A549 (cell line): ENCODE results near the gene RBM14. TPM values are rescaled to one million over a fixed set of nuclear protein-coding genes. Genes with fewer than 3 reads are reported as not detected.
"Not testable (repeated sequence)": the region's sequence is repeated elsewhere in the genome, so short reads cannot be mapped to it uniquely, and the experiment has no call there.

ENCODE experiments used
- ATAC-seq, 2 experiments: fragments of 200-7000 bp in 1 of 2; fragments of >200 bp in 1 of 2; cut with Nextera tagmentation in 1 of 2; cut with Tn5 transposase in 1 of 2; 3 replicates each; pipeline versions ENCODE4 v1.8.0 to v1.9.1; 2018 to 2020; ENCODE audit warnings: mild to moderate bottlenecking in 1 of 2, moderate library complexity in 1 of 2
- CTCF ChIA-PET: fragments of 300-600 bp; sonication (Branson Sonifier 250); formaldehyde crosslinking; extraction: SDS; loops from one replicate; lab custom pipeline; 2021; ENCODE audit warnings: antibody characterized with exemption, inconsistent platforms; lab: Yijun Ruan, JAX
- POLR2A ChIA-PET: fragments of 350-600 bp; formaldehyde crosslinking; extraction: SDS; loops from one replicate; lab custom pipeline; 2021; ENCODE audit warnings: antibody characterized with exemption, inconsistent platforms; lab: Yijun Ruan, JAX
- DNase-seq, 2 experiments: peaks; one replicate each; pipeline versions ENCODE4 v3.0.0 to v3.0.0-alpha.2; 2011 to 2016; ENCODE audit warnings: low read depth in 1 of 2, low spot score in 1 of 2
- FAIRE-seq: peaks from 2 replicates; lab custom pipeline; 2011; peaks lifted over from hg19 to GRCh38; lab: Jason Lieb, UNC
- H3K27ac ChIP-seq, 2 experiments: fragments of >200 bp; sonication (Bioruptor Twin); formaldehyde crosslinking; 3 replicates each; pipeline ENCODE4 v1.5.1; 2016 to 2017
- H3K4me1 ChIP-seq: fragments of >200 bp; sonication (Bioruptor Twin); formaldehyde crosslinking; 3 replicates; pipeline ENCODE4 v1.6.1; 2016
- H3K4me2 ChIP-seq: fragments of >200 bp; sonication (Bioruptor Twin); formaldehyde crosslinking; 3 replicates; pipeline ENCODE4 v1.6.1; 2016
- H3K4me3 ChIP-seq: fragments of >200 bp; sonication (Bioruptor Twin); formaldehyde crosslinking; 3 replicates; pipeline ENCODE4 v1.5.1; 2016
- H3K9me3 ChIP-seq: fragments of >200 bp; sonication (Bioruptor Twin); formaldehyde crosslinking; 3 replicates; pipeline ENCODE4 v1.6.1; 2016
- CBX2 ChIP-seq: fragments of 200-600 bp; sonication (generic); IDR thresholded peaks from 2 replicates; pipeline ENCODE4 v1.6.1; 2016; ENCODE audit warnings: low read depth, mild to moderate bottlenecking, borderline replicate concordance
- CEBPB ChIP-seq, 2 experiments: fragments of >200 bp in 1 of 2; sonication (Bioruptor Twin) in 1 of 2; formaldehyde crosslinking in 1 of 2; IDR thresholded peaks; 2 replicates each; pipeline ENCODE4 v1.6.1; 2012 to 2016
- EHMT2 ChIP-seq: fragments of 200-600 bp; sonication (generic); IDR thresholded peaks from 2 replicates; pipeline ENCODE4 v1.6.1; 2016; ENCODE audit warnings: antibody characterized with exemption, low read depth, mild to moderate bottlenecking, moderate library complexity
- FOSL2 ChIP-seq, 2 experiments: fragments of 450-650 bp in 1 of 2; fragments of >200 bp in 1 of 2; sonication (Bioruptor Twin) in 1 of 2; formaldehyde crosslinking; IDR thresholded peaks; 2 replicates each; pipeline versions ENCODE4 v1.5.0 to v1.6.1; 2016 to 2020; ENCODE audit warnings: mild to moderate bottlenecking in 1 of 2, moderate library complexity in 1 of 2
- HOXA7 ChIP-seq: fragments of 250-450 bp; sonication (Bioruptor Pico); IDR thresholded peaks from 2 replicates; pipeline ENCODE4 v1.5.0; 2020; ENCODE audit warnings: mild to moderate bottlenecking, moderate library complexity
- NPAS2 ChIP-seq: fragments of 250-450 bp; sonication (Bioruptor Pico); IDR thresholded peaks from 2 replicates; pipeline ENCODE4 v1.8.0; 2022; ENCODE audit warnings: mild to moderate bottlenecking, moderate library complexity, borderline replicate concordance
- NR3C1 ChIP-seq: fragments of >200 bp; sonication (Bioruptor Twin); formaldehyde crosslinking; IDR thresholded peaks from 3 replicates; pipeline ENCODE4 v1.6.1; 2017
- RAD21 ChIP-seq, 2 experiments: fragments of >200 bp in 1 of 2; sonication (Bioruptor Twin) in 1 of 2; formaldehyde crosslinking in 1 of 2; IDR thresholded peaks in 1 of 2; conservative IDR thresholded peaks in 1 of 2; 2 replicates in 1 of 2; 3 replicates in 1 of 2; pipeline ENCODE4 v1.6.1; 2012 to 2018; ENCODE audit warnings: inconsistent platforms in 1 of 2
- RARB ChIP-seq: fragments of 250-450 bp; sonication (Bioruptor Pico); IDR thresholded peaks from 2 replicates; pipeline ENCODE4 v1.8.0; 2021; ENCODE audit warnings: mild to moderate bottlenecking, moderate library complexity
- RFX5 ChIP-seq: fragments of 450-650 bp; IDR thresholded peaks from 2 replicates; pipeline ENCODE4 v1.7.1; 2014; ENCODE audit warnings: antibody characterized with exemption, mild to moderate bottlenecking, moderate library complexity
- SMC3 ChIP-seq: fragments of >200 bp; sonication (Bioruptor Twin); formaldehyde crosslinking; IDR thresholded peaks from 3 replicates; pipeline ENCODE4 v1.6.1; 2018; ENCODE audit warnings: inconsistent platforms
- TP53 ChIP-seq: fragments of 250-450 bp; sonication (Bioruptor Pico); IDR thresholded peaks from 2 replicates; pipeline ENCODE4 v1.5.0; 2021; ENCODE audit warnings: mild to moderate bottlenecking, moderate library complexity
- WGBS: methylation state at CpG from one replicate; pipeline ENCODE4 v1.1.6; 2017; ENCODE audit errors: missing lambda C conversion rate; 5-methylcytosine and 5-hydroxymethylcytosine counted together
- polyA plus RNA-seq, 4 experiments: library from polyadenylated mRNA; depleted of rRNA in 3 of 4; stranded (reverse); fragments of >200 nt; fragmentation: RNase III in 1 of 4; extraction: RNeasy Plus Mini Kit Qiagen cat#74134 plus additional on column Dnase treatment in 1 of 4; gene quantifications; 2 replicates in 3 of 4; 3 replicates in 1 of 4; pipeline ENCODE4 v1.2.3, GENCODE V29; 2011 to 2017
- TF ChIP-seq, protein P1 (sequence below): fragments of >200 bp; sonication (Bioruptor Twin); formaldehyde crosslinking; IDR thresholded peaks from 3 replicates; pipeline ENCODE4 v1.5.1; 2016
- TF ChIP-seq, protein P2 (sequence below): IDR thresholded peaks from 2 replicates; pipeline ENCODE4 v1.6.1; 2012

RBM14 gene
- polyA plus RNA-seq, 2 of the 4 experiments (the other 2 are of a cell fraction): 33.0 to 103 TPM

DNA sequence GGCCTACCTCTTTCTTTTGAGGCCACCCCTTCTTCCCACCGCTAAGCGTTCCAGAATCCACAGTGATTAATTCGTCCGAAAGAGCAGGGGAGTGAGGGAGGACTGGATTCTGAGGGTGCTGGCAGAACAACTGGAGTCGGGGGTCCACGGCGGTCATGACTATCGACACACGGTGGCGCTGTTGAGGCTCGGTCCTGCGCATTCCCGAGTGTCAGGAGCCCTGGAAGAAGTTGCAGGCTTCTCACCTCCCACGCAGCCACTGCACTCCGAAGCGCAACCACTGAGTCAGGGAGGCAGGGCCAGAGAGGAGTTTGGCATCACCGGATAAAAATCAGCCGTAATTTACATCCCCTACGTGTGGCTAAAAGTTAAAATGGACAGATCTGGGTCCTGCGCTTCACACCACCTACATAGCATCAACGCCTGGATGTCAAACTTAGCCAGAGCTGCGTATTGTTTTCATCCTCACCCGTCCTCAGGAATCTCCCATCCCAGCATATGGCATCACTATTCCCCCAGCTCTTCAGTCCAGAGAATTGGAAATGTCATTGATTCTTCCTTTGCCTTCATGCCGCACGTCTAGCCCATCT is 37.3 kb upstream of the RBM14 start:
- H3K4me1 ChIP-seq: peaks cover 9% of the 10 kb centered on the region
- no peak overlapping the region for H3K27ac ChIP-seq
- FAIRE-seq: no peak
- CTCF ChIA-PET: interaction anchor here (0.5 to 6.9 kb wide), 23 partner anchors 10 to 428 kb away, joined by 3 to 89 read pairs (median 4); partner anchors contain the start of genes CCDC87, CCS, CTSF and RBM4
- peak overlapping the region; percentile 68 for H3K4me2 ChIP-seq
- DNase-seq: peak; percentile 62 to 87
- no peak overlapping the region for H3K4me3 ChIP-seq
- 19% methylated on average over 25 of the region's 25 CpGs for WGBS
- H3K9me3 ChIP-seq: 0 out of 3 replicates have a peak, but pooled peaks cover 5% of the 10 kb centered on the region
- ATAC-seq: peak; percentile 93 to 95
- POLR2A ChIA-PET: interaction anchor here (0.7 to 1.1 kb wide), 2 partner anchors 75 to 99 kb away, joined by 3 read pairs; partner anchors contain the start of gene RBM4B
- TF ChIP-seq FOSL2 (IDR thresholded peaks at IDR 0.05) (no peak), FOSL2 (CRISPR knock-in tag; IDR thresholded peaks at IDR 0.05) (no peak), EHMT2 (no peak), HOXA7 (no peak), RAD21 (conservative IDR thresholded peaks at IDR 0.05 in 1 of 2, IDR thresholded peaks at IDR 0.05 in 1 of 2) (peak; percentile 67 to 73), SMC3 (peak; percentile 78)
- TF ChIP-seq, protein P1, sequence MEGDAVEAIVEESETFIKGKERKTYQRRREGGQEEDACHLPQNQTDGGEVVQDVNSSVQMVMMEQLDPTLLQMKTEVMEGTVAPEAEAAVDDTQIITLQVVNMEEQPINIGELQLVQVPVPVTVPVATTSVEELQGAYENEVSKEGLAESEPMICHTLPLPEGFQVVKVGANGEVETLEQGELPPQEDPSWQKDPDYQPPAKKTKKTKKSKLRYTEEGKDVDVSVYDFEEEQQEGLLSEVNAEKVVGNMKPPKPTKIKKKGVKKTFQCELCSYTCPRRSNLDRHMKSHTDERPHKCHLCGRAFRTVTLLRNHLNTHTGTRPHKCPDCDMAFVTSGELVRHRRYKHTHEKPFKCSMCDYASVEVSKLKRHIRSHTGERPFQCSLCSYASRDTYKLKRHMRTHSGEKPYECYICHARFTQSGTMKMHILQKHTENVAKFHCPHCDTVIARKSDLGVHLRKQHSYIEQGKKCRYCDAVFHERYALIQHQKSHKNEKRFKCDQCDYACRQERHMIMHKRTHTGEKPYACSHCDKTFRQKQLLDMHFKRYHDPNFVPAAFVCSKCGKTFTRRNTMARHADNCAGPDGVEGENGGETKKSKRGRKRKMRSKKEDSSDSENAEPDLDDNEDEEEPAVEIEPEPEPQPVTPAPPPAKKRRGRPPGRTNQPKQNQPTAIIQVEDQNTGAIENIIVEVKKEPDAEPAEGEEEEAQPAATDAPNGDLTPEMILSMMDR: peak; percentile 69
- TF ChIP-seq, protein P2, sequence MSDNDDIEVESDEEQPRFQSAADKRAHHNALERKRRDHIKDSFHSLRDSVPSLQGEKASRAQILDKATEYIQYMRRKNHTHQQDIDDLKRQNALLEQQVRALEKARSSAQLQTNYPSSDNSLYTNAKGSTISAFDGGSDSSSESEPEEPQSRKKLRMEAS: peak; percentile 45; the same call in 1 of the 2 replicates

DNA sequence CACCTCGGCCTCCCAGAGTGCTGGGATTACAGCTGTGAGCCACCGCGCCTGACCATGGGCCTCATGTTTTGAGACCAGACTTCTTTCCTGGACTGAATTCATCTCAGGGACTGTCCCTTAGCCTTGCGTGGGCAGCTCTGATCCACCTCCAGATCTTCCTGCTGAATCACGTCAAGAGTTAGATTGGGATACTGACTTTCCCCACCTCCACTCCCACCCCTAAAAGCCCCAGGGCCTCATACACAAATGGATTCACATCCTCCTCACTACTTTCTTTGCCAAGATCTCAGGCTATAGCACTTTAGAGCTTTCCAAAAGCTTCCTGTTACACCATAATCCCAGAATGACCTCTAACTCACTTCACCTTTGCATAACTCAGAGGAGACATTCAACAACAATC is 35.6 kb upstream of the RBM14 start:
- no peak for DNase-seq
- Histone ChIP-seq H3K27ac (no peak overlapping the region), H3K4me2 (no peak overlapping the region), H3K9me3 (0 out of 3 replicates have a peak, but pooled peaks cover 5% of the 10 kb centered on the region), H3K4me3 (no peak overlapping the region), H3K4me1 (peaks cover 4% of the 10 kb centered on the region; the same call in 2 of the 3 replicates)
- ATAC-seq: no peak
- CTCF ChIA-PET: interaction anchor here (0.6 to 6.9 kb wide), 5 partner anchors 11 to 1249 kb away, joined by 3 to 89 read pairs (median 15); partner anchors contain the start of genes CCDC87, CCS, CTSF and RBM4B
- POLR2A ChIA-PET: no interaction called here
- TF ChIP-seq RARB (CRISPR knock-in tag): no peak
- TF ChIP-seq CBX2: no peak
- TF ChIP-seq TP53: no peak
- no peak for TF ChIP-seq NR3C1
- no peak for TF ChIP-seq CEBPB (IDR thresholded peaks at IDR 0.05)
- no peak for TF ChIP-seq RFX5
- TF ChIP-seq NPAS2 (CRISPR knock-in tag): no peak
- FAIRE-seq: no peak
- 94% methylated on average over 5 of the region's 5 CpGs for WGBS

DNA sequence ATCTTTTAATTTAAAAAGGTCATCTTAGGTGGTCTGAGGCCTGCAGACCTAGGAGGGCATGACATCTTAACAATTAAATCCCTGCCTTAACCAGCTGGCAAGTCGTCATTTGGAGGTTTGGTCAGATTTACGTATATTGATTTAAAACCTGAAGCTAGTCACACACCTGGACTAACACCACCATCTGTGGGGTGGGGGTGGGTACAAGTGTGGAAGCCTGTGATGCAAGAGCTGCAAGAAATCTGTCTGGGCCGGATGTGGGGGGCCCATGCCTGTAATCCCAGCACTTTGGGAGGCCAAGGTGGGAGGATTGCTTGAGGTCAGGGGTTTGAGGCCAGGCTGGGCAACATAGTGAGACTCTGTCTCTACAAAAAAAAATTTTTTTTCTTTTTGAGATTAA is 35.2 kb upstream of the RBM14 start:
- H3K4me1 ChIP-seq: peaks cover 4% of the 10 kb centered on the region; the same call in 2 of the 3 replicates
- no peak for FAIRE-seq
- no peak for DNase-seq
- POLR2A ChIA-PET: no interaction called here
- CTCF ChIA-PET: interaction anchor here (0.6 to 6.9 kb wide), 5 partner anchors 12 to 1250 kb away, joined by 3 to 89 read pairs (median 15); partner anchors contain the start of genes CCDC87, CCS, CTSF and RBM4B
- ATAC-seq: no peak
- 60% methylated on average over 3 of the region's 3 CpGs for WGBS
- TF ChIP-seq RARB (CRISPR knock-in tag): no peak
- TF ChIP-seq, all 56 proteins: peak for 0
- H3K9me3 ChIP-seq: 0 out of 3 replicates have a peak, but pooled peaks cover 5% of the 10 kb centered on the region
- H3K4me3 ChIP-seq: no peak overlapping the region
- no peak overlapping the region for H3K27ac ChIP-seq
- no peak overlapping the region for H3K4me2 ChIP-seq

DNA sequence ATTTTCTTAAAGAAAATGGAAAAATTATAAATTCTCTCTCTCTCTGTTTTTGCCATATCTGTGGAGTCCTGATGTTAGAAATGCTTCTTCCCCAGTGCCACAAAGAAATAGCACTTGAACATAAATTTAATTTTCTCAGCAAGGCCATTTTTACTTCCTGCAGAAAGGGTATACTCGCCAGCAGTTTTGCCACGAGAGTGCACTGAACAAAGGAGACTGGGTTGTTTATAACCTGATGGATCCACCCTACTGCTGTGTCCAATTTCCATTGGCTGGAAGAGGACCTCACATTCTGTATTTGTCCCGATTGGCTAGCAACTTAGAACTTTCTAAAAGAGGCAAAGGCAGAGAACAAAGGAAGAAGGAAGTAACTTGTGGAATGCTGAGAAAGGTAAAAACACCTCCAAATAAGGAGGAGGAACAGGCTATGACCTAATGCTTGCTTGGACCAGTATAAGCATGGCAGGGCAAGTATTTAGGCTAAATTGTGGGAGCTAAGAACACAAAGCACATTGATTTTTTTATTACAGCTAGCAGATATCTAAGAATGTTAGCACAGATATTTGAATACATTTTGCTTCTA is 33.8 kb upstream of the RBM14 start:
- H3K4me3 ChIP-seq, H3K4me2 ChIP-seq, H3K9me3 ChIP-seq, ATAC-seq, H3K4me1 ChIP-seq, POLR2A ChIA-PET, H3K27ac ChIP-seq, FAIRE-seq: not testable (repeated sequence)
- 50% methylated on average over 3 of the region's 3 CpGs for WGBS
- DNase-seq: peak in 1 of 2 experiments; percentile 25
- CTCF ChIA-PET: interaction anchor here (6.9 kb wide), 1 partner anchor 11 kb away, joined by 89 read pairs; the partner anchor contains the start of genes CCDC87 and CCS

DNA sequence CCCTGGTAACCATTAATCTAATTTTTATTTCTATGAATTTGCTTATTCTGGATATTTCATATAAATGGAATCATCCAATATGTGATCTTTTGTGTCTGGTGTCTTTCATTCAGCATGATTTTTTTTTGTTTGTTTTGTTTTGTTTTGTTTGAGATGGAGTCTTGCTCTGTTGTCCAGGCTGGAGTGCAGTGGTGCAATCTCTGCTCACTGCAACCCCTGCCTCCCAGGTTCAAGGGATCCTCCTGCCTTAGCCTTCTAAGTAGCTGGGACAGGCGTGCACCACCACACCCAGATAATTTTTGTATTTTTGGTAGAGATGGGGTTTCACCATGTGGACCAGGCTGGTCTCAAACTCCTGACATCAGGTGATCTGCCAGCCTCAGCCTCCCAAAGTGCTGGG is 31.0 kb upstream of the RBM14 start:
- POLR2A ChIA-PET: interaction anchor here (1.0 kb wide), 1 partner anchor 31 kb away, joined by 3 read pairs; the partner anchor contains the start of gene RBM14
- H3K9me3 ChIP-seq, ATAC-seq, H3K4me2 ChIP-seq, H3K4me3 ChIP-seq, DNase-seq, H3K4me1 ChIP-seq, FAIRE-seq, H3K27ac ChIP-seq: not testable (repeated sequence)
- 64% methylated on average over 1 of the region's 1 CpG for WGBS
- CTCF ChIA-PET: interaction anchor here (0.8 to 1.5 kb wide), 2 partner anchors 52 to 93 kb away, joined by 4 to 6 read pairs; partner anchors contain the start of gene RBM4
